ENCODE results near the gene TENM4. TPM values are rescaled to one million over a fixed set of nuclear protein-coding genes. Genes with fewer than 3 reads are reported as not detected.

Gene TENM4
- total and polyA plus RNA-seq, 2 donors = 1.5 to 27.8 TPM

DNA sequence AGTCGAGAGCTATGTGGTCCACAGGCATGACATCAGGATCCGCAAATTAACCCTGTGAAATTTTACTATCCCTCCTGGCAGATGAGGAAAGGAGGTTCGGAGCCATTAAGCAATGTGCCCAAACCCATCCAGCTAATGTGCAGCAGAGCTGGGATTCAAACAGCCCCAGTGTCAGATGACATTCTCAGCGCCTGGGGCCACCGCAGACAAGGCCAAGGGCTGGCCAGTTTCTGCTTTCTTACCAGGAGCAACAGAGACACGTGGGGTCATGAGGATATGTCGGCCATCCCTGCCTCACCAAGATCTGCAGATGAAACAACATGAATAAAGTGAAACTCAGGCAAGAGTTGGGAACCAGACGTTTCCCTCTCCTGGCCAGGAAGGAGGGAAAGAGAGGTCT, 110.2 kb downstream of the TENM4 start:
- WGBS = 84% methylated on average over 8 of the region's 8 CpGs
- no peak overlapping the region for H3K27ac ChIP-seq (ENCODE audit: low read depth)
- H3K36me3 ChIP-seq (ENCODE audit: insufficient read depth) = no peaks in the 10 kb centered on the region
- H3K4me3 ChIP-seq (ENCODE audit: low read depth, low read length) = no peak overlapping the region
- H3K4me1 ChIP-seq (ENCODE audit: insufficient read depth) = no peaks in the 10 kb centered on the region
- no peak for DNase-seq (ENCODE audit: extremely low spot score)

DNA sequence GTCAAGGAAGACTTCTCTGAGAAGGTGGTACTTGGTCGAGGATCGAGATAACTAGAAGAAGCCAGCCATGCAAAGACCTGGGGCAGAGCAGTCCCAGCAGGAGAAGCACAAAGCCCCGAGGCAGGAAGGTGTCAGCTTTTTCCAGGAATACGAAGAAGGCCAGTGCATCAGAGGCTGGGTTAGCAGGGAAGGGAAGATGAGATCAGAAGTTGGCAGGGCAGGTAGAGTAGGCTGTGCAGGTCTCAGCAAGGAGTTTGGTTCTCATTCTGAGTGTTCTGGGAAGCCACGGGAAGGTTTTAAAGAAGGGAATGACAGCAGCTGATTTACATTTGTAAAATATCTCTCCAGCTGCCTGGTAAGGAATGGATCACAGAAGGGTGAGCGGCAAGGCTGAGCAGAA, 111.3 kb downstream of the TENM4 start:
- 83% methylated on average over 6 of the region's 6 CpGs for WGBS
- no peaks in the 10 kb centered on the region for H3K36me3 ChIP-seq (ENCODE audit: insufficient read depth)
- no peak for DNase-seq (ENCODE audit: extremely low spot score)
- no peak overlapping the region for H3K4me3 ChIP-seq (ENCODE audit: low read depth, low read length)
- H3K4me1 ChIP-seq (ENCODE audit: insufficient read depth) = no peaks in the 10 kb centered on the region
- H3K27ac ChIP-seq (ENCODE audit: low read depth) = no peak overlapping the region

DNA sequence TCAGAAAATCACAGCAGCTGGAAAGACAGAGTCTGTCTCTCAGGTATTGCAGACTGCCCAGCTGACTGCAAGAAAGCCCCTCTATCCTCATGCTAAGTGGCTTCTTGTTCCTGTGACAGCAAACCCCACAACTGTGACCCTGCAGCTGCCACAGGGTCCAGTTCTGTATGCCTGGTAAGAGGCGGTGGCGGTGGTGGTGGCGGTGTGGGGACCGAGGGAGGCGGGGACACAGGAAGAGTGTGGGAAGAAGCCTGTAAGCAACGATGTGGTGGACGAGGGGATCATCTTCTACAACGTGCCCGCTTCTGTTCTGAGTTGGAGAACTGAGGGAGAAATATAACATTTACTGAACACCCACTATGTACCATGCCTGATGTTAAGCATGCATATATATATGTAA, 112.4 kb downstream of the TENM4 start:
- Histone ChIP-seq H3K4me3 (ENCODE audit: low read depth, low read length) (no peak overlapping the region), H3K36me3 (ENCODE audit: insufficient read depth) (no peaks in the 10 kb centered on the region)
- 93% methylated on average over 9 of the region's 9 CpGs for WGBS

DNA sequence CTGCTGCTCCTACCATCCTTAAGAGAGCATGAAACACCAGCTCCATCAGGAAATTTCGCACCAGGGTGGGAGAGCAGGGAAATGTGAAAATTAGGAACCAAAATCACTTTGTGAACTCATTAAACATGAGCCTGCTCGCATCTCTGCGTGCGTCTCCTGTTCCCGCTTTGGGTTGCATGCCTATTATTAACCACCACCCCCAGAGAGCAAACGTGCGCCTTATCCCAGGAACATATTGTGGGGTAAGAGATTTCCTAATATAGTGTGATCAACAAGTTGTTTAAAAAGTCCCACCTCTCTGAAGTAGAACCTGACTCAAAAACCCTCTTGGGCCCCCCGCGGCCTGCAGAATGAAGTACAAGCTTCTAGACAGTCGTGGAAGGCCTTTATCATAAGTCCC, 115.0 kb downstream of the TENM4 start:
- H3K36me3 ChIP-seq (ENCODE audit: insufficient read depth) = no peaks in the 10 kb centered on the region
- no peak for DNase-seq (ENCODE audit: extremely low spot score)
- no peak overlapping the region for H3K4me3 ChIP-seq (ENCODE audit: low read depth, low read length)
- H3K4me1 ChIP-seq (ENCODE audit: insufficient read depth) = no peaks in the 10 kb centered on the region
- WGBS = 92% methylated on average over 10 of the region's 10 CpGs
- no peak overlapping the region for H3K27ac ChIP-seq (ENCODE audit: low read depth)

More for the DNA sequence above, 112.4 kb downstream of the TENM4 start:
- no peak for DNase-seq (ENCODE audit: extremely low spot score)
- no peaks in the 10 kb centered on the region for H3K4me1 ChIP-seq (ENCODE audit: insufficient read depth)
- no peak overlapping the region for H3K27ac ChIP-seq (ENCODE audit: low read depth)

DNA sequence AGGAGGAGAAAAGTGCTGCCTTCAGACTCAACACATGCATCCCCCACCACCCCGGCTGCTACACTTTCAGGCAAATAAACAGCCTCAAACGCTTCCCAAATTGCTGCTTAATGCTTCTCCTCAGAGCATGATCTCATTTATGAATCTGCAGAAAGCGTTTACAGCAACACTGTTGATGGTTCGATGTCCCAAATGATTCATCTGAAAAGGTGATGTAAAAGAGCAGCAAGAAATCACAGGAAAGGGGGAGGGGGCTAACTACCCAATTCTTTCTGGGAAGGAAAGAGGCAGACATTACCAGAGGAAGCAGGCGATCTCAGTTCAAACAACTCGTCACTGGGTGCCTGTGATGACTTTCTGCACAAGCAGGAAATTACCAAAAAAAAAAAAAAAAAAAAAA, 119.6 kb downstream of the TENM4 start:
- 59% methylated on average over 6 of the region's 6 CpGs for WGBS
- no peaks in the 10 kb centered on the region for H3K36me3 ChIP-seq (ENCODE audit: insufficient read depth)
- no peak overlapping the region for H3K27ac ChIP-seq (ENCODE audit: low read depth)
- DNase-seq (ENCODE audit: extremely low spot score) = no peak
- no peak overlapping the region for H3K4me3 ChIP-seq (ENCODE audit: low read depth, low read length)
- H3K4me1 ChIP-seq (ENCODE audit: insufficient read depth) = no peaks in the 10 kb centered on the region

DNA sequence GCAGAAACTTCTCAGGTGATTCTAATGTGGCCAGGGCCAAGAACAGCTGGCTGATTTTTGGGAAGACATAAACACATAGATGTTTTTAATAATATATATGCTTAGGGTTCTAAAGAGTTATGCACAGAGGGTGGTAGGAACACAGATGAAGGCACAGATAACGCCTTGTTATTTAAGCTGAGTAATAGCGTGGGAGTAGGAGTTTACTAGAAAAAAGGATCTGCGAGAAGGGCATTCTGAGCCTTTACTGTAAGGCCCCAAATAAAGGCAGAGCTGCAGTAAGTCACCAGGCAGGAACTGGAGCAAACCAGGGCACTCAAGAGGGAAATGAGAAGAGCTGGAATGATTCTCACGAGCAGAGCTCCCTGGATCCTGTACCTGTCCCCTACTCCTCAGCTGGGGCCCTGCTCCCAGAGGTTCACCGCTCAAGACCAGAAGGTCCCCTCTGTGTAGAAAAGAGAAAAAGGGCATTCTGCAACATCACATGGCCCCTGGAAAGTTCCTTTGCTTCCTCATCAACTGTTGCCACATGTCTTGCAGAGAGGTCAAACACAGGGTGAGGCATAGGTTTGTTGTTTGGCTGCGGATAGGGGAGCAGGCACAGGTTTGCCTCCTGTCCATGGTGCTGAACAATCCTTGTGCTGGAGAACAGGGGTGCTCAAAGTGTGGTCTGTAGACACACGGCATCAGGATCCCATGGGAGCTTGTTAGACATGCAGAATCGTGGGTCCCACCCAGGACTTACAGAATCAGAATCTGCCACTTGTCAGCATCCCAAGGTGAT, 125.7 kb downstream of the TENM4 start:
- Histone ChIP-seq H3K4me1 (ENCODE audit: insufficient read depth) (no peaks in the 10 kb centered on the region), H3K27ac (ENCODE audit: low read depth) (no peak overlapping the region), H3K36me3 (ENCODE audit: insufficient read depth) (no peaks in the 10 kb centered on the region), H3K4me3 (ENCODE audit: low read depth, low read length) (no peak overlapping the region)
- 76% methylated on average over 8 of the region's 8 CpGs for WGBS
- DNase-seq (ENCODE audit: extremely low spot score) = no peak

DNA sequence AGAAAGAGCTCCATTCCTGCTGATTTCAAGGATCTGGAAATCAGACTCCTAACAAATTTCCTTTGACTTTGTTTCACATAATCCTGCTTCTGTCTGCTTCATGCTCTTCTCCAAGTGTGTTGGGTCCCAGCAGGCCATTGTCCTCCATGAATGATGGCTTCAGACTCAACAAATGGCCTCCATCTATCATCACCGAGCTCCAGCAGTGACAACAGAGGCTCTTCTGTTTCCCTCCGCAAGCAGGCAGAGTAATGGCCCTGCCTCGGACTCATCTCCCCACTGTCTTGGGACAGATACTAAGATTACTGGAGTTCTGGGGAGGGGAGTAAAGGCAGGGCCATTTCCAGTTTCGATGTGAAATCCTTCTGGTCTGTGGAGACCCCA, 127.3 kb downstream of the TENM4 start:
- Histone ChIP-seq H3K4me1 (ENCODE audit: insufficient read depth) (no peaks in the 10 kb centered on the region), H3K36me3 (ENCODE audit: insufficient read depth) (no peaks in the 10 kb centered on the region), H3K4me3 (ENCODE audit: low read depth, low read length) (no peak overlapping the region), H3K27ac (ENCODE audit: low read depth) (no peak overlapping the region)
- 80% methylated on average over 4 of the region's 4 CpGs for WGBS
- DNase-seq (ENCODE audit: extremely low spot score) = no peak

DNA sequence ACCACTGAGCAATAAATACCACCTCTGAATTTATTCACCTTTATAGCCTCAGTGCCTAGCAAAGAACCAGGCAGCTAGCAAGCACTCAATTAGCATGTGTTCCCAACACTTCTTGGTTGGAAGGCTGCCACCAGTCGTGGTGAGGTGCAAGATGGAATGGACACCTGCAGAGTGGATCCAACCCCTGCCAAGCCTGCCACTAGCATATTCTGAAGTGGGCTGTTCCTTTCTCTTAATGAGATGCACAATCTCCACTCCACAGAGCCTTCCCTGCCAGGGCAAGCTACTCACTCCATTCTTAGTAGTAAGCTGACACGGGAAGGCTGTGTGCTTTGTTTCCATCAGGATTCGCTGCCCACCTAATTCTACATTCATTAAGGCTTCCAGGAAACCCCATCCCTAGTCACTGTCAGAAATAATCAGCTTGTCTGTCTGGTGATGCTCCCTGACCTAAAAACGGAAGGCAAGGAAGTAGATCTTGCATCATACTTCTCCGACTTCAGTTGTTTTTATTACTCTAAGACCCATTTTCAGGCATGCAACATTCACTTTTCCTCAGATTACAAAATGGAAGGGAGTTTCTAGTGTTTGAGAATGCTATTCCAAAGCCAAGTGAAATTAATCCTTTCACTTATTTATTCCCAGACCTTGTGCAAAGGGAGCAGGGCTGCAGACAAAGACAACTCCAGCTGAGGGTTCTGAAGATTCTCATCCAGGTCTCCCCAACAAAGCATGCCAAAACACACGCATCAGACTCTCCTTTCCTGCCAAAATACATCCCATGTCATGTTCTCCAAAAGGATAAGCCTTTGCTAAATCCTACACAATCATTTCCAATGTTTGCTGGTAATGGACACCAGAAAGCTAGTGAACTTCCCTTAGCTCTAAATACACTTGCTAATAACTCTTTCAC, 128.0 kb downstream of the TENM4 start:
- DNase-seq (ENCODE audit: extremely low spot score) = peak; percentile 8
- Histone ChIP-seq H3K4me3 (ENCODE audit: low read depth, low read length) (no peak overlapping the region), H3K27ac (ENCODE audit: low read depth) (no peak overlapping the region), H3K36me3 (ENCODE audit: insufficient read depth) (no peaks in the 10 kb centered on the region), H3K4me1 (ENCODE audit: insufficient read depth) (no peaks in the 10 kb centered on the region)
- 42% methylated on average over 6 of the region's 6 CpGs for WGBS

DNA sequence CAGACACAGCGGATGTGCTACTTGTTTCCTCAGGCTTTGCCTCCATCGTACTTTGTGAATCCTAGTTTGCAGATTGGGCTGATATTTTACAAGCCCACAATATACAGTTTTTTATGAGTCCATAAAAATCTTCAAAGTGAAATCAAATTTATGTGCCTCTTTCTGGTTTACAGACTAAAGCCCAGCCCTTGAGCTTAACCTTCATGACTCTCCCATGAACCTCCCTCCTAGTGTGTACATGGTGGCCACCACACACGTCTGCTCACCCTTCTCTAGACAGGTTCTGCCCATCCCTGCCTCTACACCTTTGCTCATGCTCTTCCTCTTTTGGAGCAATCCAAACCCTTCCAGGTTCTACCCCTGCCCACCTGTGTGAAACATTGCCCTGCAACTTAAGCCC, 129.4 kb downstream of the TENM4 start:
- H3K4me3 ChIP-seq (ENCODE audit: low read depth, low read length) = no peak overlapping the region
- WGBS = 70% methylated on average over 3 of the region's 3 CpGs

DNA sequence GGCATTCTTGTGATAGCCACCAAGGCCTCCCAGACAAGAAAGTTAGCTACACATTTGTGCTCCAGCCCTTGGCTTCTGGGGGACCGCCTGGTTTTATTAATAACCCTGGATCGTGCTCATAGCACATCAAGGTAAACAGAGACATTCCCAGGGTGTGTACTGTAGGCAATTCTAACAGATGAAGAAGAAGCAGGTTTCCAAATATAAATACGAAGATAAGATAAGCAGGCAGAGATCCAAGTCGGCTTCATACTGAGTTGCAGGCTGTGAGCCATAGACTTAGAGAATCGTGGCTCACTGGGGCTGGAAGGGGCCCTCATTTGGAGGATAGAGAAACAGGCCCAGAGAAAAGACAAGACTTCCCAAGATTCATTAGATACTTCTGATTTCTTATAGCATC, 131.4 kb downstream of the TENM4 start:
- Histone ChIP-seq H3K27ac (ENCODE audit: low read depth) (no peak overlapping the region), H3K4me3 (ENCODE audit: low read depth, low read length) (no peak overlapping the region), H3K36me3 (ENCODE audit: insufficient read depth) (no peaks in the 10 kb centered on the region), H3K4me1 (ENCODE audit: insufficient read depth) (no peaks in the 10 kb centered on the region)
- no peak for DNase-seq (ENCODE audit: extremely low spot score)
- WGBS = 16% methylated on average over 5 of the region's 5 CpGs

More for the DNA sequence above, 129.4 kb downstream of the TENM4 start:
- Histone ChIP-seq H3K27ac (ENCODE audit: low read depth) (no peak overlapping the region), H3K4me1 (ENCODE audit: insufficient read depth) (no peaks in the 10 kb centered on the region), H3K36me3 (ENCODE audit: insufficient read depth) (no peaks in the 10 kb centered on the region)
- DNase-seq (ENCODE audit: extremely low spot score) = no peak

DNA sequence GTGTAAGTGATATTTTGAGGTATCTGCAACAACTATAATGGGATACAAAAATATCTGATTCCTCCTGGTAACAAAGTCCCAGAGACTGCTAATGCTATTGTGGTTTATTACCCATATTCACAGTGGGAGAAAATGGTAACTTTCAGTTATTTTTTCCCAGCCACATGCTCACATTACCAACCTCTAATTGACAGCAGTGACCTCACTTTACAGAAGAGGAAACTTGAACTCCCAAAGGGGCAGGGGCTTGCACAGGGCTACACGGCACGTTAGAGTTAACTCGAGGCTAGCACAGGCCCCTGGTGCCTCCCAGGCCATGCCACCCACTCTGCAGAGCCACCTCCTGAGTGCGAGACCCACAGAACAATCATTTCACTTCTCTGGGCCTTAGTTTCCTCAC, 132.4 kb downstream of the TENM4 start:
- 84% methylated on average over 4 of the region's 4 CpGs for WGBS
- Histone ChIP-seq H3K36me3 (ENCODE audit: insufficient read depth) (no peaks in the 10 kb centered on the region), H3K4me3 (ENCODE audit: low read depth, low read length) (no peak overlapping the region), H3K27ac (ENCODE audit: low read depth) (no peak overlapping the region), H3K4me1 (ENCODE audit: insufficient read depth) (no peaks in the 10 kb centered on the region)
- DNase-seq (ENCODE audit: extremely low spot score) = no peak

DNA sequence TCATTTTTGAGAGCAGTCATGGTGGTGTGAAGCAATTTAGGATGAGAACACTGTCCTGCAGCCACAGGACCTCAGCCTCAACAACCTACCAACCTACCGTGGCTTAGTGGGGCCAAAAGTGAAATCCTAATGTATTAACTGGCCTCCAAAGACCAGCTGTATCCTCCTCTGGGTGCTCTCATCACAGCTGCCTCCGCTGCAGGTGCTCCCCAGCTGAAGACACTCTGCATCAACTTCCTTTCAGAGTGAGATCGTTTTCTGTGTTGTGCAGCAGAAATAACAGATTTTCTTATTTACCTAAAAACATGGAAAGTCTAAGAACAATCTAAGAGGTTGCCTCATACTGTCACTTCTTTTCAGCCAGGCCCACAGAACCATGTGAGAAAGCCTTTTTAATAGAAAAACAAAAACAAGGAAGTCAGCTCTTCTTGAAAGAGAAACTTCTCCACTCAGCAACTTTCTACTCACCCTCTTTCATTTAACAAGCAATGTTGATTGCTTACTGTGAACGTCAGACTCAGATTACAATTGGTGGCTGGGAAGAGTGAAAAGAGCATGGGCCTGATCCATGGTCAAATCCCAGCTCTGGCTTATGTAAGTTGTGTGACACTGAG, 136.1 kb downstream of the TENM4 start:
- WGBS = 64% methylated on average over 4 of the region's 4 CpGs

DNA sequence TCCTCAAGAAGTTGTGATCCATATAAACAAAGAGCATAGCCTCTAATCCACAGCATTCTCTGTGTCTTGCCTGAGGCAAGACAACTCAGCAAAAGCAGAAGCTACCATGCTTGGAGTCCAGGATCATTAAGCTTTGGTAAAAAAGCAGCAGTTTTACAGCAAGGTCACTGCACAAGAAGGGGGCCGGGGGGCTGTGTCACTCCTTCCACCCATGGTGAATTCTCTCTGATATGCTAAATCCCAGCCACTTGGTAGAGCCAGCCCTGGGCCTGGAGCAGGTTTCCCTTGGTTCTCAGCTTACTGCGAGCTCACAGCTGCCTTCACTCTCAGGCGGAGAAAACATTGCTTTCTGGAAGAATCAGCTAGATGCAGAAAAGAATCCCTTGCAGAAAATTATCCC, 144.7 kb downstream of the TENM4 start:
- Histone ChIP-seq H3K4me1 (ENCODE audit: insufficient read depth) (no peaks in the 10 kb centered on the region), H3K4me3 (ENCODE audit: low read depth, low read length) (no peak overlapping the region), H3K27ac (ENCODE audit: low read depth) (no peak overlapping the region), H3K36me3 (ENCODE audit: insufficient read depth) (no peaks in the 10 kb centered on the region)
- 69% methylated on average over 3 of the region's 3 CpGs for WGBS
- DNase-seq (ENCODE audit: extremely low spot score) = no peak

More for the DNA sequence above, 136.1 kb downstream of the TENM4 start:
- no peak for DNase-seq (ENCODE audit: extremely low spot score)
- H3K36me3 ChIP-seq (ENCODE audit: insufficient read depth) = no peaks in the 10 kb centered on the region
- H3K27ac ChIP-seq (ENCODE audit: low read depth) = no peak overlapping the region
- H3K4me1 ChIP-seq (ENCODE audit: insufficient read depth) = no peaks in the 10 kb centered on the region
- H3K4me3 ChIP-seq (ENCODE audit: low read depth, low read length) = no peak overlapping the region

Measured in urinary bladder (tissue), 4 donors.